HG03045 (cell line): ENCODE results near the gene GFOD1.
A peak's percentile ranks its signal among the peaks of the same experiment; 100 is the strongest.
"Not testable (repeated sequence)": the region's sequence is repeated elsewhere in the genome, so short reads cannot be mapped to it uniquely, and the experiment has no call there.

Experiments used
- ATAC-seq: cut with Tn5 transposase; IDR thresholded peaks from one replicate; pipeline ENCODE4 v1.9.1; 2021; ENCODE audit warnings: mild to moderate bottlenecking, moderate library complexity; ENCODE audit not compliant: unreplicated experiment

Gene GFOD1

GRCh38 chr6:13511913-13512717 lies 24.7 kb upstream of the GFOD1 start:
- no peak for ATAC-seq

- not testable (repeated sequence) for ATAC-seq
Measured at GRCh38 chr6:13511141-13511571, 23.8 kb upstream of the GFOD1 start.

- ATAC-seq = not testable (repeated sequence)
Measured at GRCh38 chr6:13510433-13510832, 23.0 kb upstream of the GFOD1 start.

GRCh38 chr6:13508711-13509705 lies 21.6 kb upstream of the GFOD1 start:
- ATAC-seq = no peak

GRCh38 chr6:13507306-13507860 lies 20.0 kb upstream of the GFOD1 start:
- no peak for ATAC-seq

- no peak for ATAC-seq
Measured at GRCh38 chr6:13505345-13505734, 17.9 kb upstream of the GFOD1 start.

GRCh38 chr6:13504611-13505344 lies 17.4 kb upstream of the GFOD1 start:
- ATAC-seq = no peak

GRCh38 chr6:13500915-13501314 lies 13.5 kb upstream of the GFOD1 start:
- no peak for ATAC-seq

GRCh38 chr6:13500264-13500663 lies 12.9 kb upstream of the GFOD1 start:
- no peak for ATAC-seq

- no peak for ATAC-seq
Measured at GRCh38 chr6:13496513-13497190, 9.3 kb upstream of the GFOD1 start.

- ATAC-seq = no peak
Measured at GRCh38 chr6:13495818-13496217, 8.4 kb upstream of the GFOD1 start.

- no peak for ATAC-seq
Measured at GRCh38 chr6:13495112-13495776, 7.8 kb upstream of the GFOD1 start.

- no peak for ATAC-seq
Measured at GRCh38 chr6:13494137-13494536, 6.7 kb upstream of the GFOD1 start.

- ATAC-seq = no peak
Measured at GRCh38 chr6:13493147-13493546, 5.7 kb upstream of the GFOD1 start.

- no peak for ATAC-seq
Measured at GRCh38 chr6:13492357-13492756, 5.0 kb upstream of the GFOD1 start.

- no peak for ATAC-seq
Measured at GRCh38 chr6:13491538-13491937, 4.1 kb upstream of the GFOD1 start.

- ATAC-seq = no peak
Measured at GRCh38 chr6:13490402-13490801, 3.0 kb upstream of the GFOD1 start.

- no peak for ATAC-seq
Measured at GRCh38 chr6:13488896-13489237, 1.5 kb upstream of the GFOD1 start.

GRCh38 chr6:13488015-13488895 lies 855 bp upstream of the GFOD1 start:
- peak; percentile 2 for ATAC-seq
